ENCODE measurements around the gene DOK1.
A peak's percentile ranks its signal among the peaks of the same experiment; 100 is the strongest.

DOK1 gene

GRCh38 chr2:74524005-74524404, 30.5 kb upstream of the DOK1 start:
- intact Hi-C loops (cut with DNase I), result no loop called here
- peak in 1 of 42 donors; percentile 24 for DNase-seq

- intact Hi-C loops (cut with DNase I), result no loop called here
- DNase-seq, result peak in 1 of 42 donors; percentile 12
Measured at GRCh38 chr2:74524955-74525716, 29.4 kb upstream of the DOK1 start.

GRCh38 chr2:74525717-74526648, 28.5 kb upstream of the DOK1 start, which contains the start of gene DQX1:
TSS of gene DQX1 (minus strand) at chr2:74526231. CDS start at chr2:74525729, 502 bp downstream.
- peak in 20 of 42 donors; percentile 7 to 67 (median 36) for DNase-seq
- intact Hi-C loops (cut with DNase I), result no loop called here

- intact Hi-C loops (cut with DNase I), result no loop called here
- peak in 1 of 42 donors; percentile 13 for DNase-seq
Measured at GRCh38 chr2:74526649-74527230, 27.8 kb upstream of the DOK1 start.

GRCh38 chr2:74527741-74528140, 26.8 kb upstream of the DOK1 start:
- intact Hi-C loops (cut with DNase I), result loop anchor here (2.0 kb wide), 1 partner anchor 21 kb away; the partner anchor contains the start of gene PCGF1
- DNase-seq, result no peak

- DNase-seq, result peak in 1 of 42 donors; percentile 37
- intact Hi-C loops (cut with DNase I), result loop anchor here (1.0 to 2.0 kb wide), 2 partner anchors 22 to 46 kb away; partner anchors contain the start of genes CCDC142 and PCGF1
Measured at GRCh38 chr2:74528600-74529356, 25.7 kb upstream of the DOK1 start.

- DNase-seq, result peak; percentile 96 to 99 (median 98)
- intact Hi-C loops (cut with DNase I), result loop anchor here (1.0 to 2.0 kb wide), 2 partner anchors 23 to 47 kb away; partner anchors contain the start of genes CCDC142 and PCGF1
Measured at GRCh38 chr2:74529357-74530238, 24.9 kb upstream of the DOK1 start, which contains the start of the genes AUP1 and HTRA2. TSS of gene AUP1 (minus strand) at chr2:74529706. CDS start at chr2:74529629, 77 bp downstream. TSS of gene HTRA2 (plus strand) at chr2:74529933. CDS start at chr2:74530007, 74 bp downstream.

GRCh38 chr2:74530239-74531187, 24.0 kb upstream of the DOK1 start:
- DNase-seq, result peak in 27 of 42 donors; percentile 10 to 59 (median 35)
- intact Hi-C loops (cut with DNase I), result no loop called here

GRCh38 chr2:74531666-74532065, 22.9 kb upstream of the DOK1 start:
- intact Hi-C loops (cut with DNase I), result no loop called here
- no peak for DNase-seq

GRCh38 chr2:74532222-74532621, 22.3 kb upstream of the DOK1 start:
- intact Hi-C loops (cut with DNase I), result no loop called here
- no peak for DNase-seq

- intact Hi-C loops (cut with DNase I), result no loop called here
- no peak for DNase-seq
Measured at GRCh38 chr2:74533464-74533863, 21.1 kb upstream of the DOK1 start.

- intact Hi-C loops (cut with DNase I), result no loop called here
Measured at GRCh38 chr2:74534411-74534810, 20.1 kb upstream of the DOK1 start.

GRCh38 chr2:74535440-74535965, 19.0 kb upstream of the DOK1 start:
- no peak for DNase-seq
- intact Hi-C loops (cut with DNase I), result no loop called here

More at GRCh38 chr2:74534411-74534810, 20.1 kb upstream of the DOK1 start:
- no peak for DNase-seq

GRCh38 chr2:74536166-74536950, 18.2 kb upstream of the DOK1 start:
- intact Hi-C loops (cut with DNase I), result no loop called here
- DNase-seq, result no peak

GRCh38 chr2:74537140-74537539, 17.4 kb upstream of the DOK1 start:
- intact Hi-C loops (cut with DNase I), result no loop called here
- no peak for DNase-seq
